Mesothelial cell of epicardium (in vitro differentiated cells): ENCODE data around the gene SLC6A18. TPM values are rescaled to one million over a fixed set of nuclear protein-coding genes. Genes with fewer than 3 reads are reported as not detected.

Source experiments
- DNase-seq, 2 experiments: peaks; one replicate each; pipeline ENCODE4 v3.0.0; 2021; ENCODE audit warnings: low spot score in 2 of 2; ENCODE audit not compliant: unreplicated experiment in 2 of 2
- H3K27ac Mint-ChIP-seq: 2 replicates; pipeline ENCODE4 v1.8.0; 2021; ENCODE audit warnings: mixed read lengths
- H3K27me3 Mint-ChIP-seq: 2 replicates; pipeline ENCODE4 v1.8.0; 2021; ENCODE audit warnings: low read depth, mixed read lengths
- H3K36me3 Mint-ChIP-seq: 2 replicates; pipeline ENCODE4 v1.8.0; 2021; ENCODE audit warnings: mixed read lengths
- H3K4me1 Mint-ChIP-seq: 2 replicates; pipeline ENCODE4 v1.8.0; 2021; ENCODE audit warnings: mixed read lengths
- H3K4me3 Mint-ChIP-seq: 2 replicates; pipeline ENCODE4 v1.8.0; 2021; ENCODE audit warnings: mild to moderate bottlenecking, moderate library complexity, mixed read lengths
- H3K9me3 Mint-ChIP-seq: 2 replicates; pipeline ENCODE4 v1.8.0; 2021; ENCODE audit warnings: mixed read lengths
- total RNA-seq: library from RNA; stranded (reverse); gene quantifications from 3 replicates; pipeline ENCODE4 v1.2.1, GENCODE V29; 2021
- TF ChIP-seq, protein P1 (sequence below): fragments of 200-600 bp; sonication (generic); IDR thresholded peaks from one replicate; pipeline ENCODE4 v1.5.0; 2021; ENCODE audit warnings: antibody characterized with exemption; ENCODE audit not compliant: unreplicated experiment

SLC6A18 gene
- total RNA-seq, 1 donor from 2014 or later: not detected

DNA sequence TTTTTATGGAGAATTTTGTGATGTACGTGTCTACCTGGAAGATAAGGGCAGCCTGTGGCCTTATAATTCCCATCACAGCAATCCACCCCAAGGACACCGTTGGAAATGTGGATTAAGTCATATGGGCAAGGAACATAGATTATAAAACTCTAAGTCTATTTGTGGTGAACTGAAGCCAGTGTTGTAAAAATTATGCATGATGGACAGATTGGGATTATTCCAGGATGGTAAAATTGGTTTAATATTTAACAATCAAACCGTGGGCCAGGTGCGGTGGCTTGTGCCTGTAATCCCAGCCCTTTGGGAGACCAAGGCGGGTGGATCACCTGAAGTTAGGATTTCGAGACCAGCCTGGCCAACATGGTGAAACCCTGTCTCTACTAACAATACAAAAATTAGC lies 36.7 kb upstream of the SLC6A18 start:
- DNase-seq: no peak
- no peaks in the 10 kb centered on the region for H3K36me3 Mint-ChIP-seq
- peaks cover 5% of the 10 kb centered on the region for H3K4me1 Mint-ChIP-seq
- H3K4me3 Mint-ChIP-seq: no peak overlapping the region
- TF ChIP-seq, protein P1, sequence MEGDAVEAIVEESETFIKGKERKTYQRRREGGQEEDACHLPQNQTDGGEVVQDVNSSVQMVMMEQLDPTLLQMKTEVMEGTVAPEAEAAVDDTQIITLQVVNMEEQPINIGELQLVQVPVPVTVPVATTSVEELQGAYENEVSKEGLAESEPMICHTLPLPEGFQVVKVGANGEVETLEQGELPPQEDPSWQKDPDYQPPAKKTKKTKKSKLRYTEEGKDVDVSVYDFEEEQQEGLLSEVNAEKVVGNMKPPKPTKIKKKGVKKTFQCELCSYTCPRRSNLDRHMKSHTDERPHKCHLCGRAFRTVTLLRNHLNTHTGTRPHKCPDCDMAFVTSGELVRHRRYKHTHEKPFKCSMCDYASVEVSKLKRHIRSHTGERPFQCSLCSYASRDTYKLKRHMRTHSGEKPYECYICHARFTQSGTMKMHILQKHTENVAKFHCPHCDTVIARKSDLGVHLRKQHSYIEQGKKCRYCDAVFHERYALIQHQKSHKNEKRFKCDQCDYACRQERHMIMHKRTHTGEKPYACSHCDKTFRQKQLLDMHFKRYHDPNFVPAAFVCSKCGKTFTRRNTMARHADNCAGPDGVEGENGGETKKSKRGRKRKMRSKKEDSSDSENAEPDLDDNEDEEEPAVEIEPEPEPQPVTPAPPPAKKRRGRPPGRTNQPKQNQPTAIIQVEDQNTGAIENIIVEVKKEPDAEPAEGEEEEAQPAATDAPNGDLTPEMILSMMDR: no peak
- no peaks in the 10 kb centered on the region for H3K9me3 Mint-ChIP-seq
- peaks cover 31% of the 10 kb centered on the region for H3K27me3 Mint-ChIP-seq
- H3K27ac Mint-ChIP-seq: no peak overlapping the region

DNA sequence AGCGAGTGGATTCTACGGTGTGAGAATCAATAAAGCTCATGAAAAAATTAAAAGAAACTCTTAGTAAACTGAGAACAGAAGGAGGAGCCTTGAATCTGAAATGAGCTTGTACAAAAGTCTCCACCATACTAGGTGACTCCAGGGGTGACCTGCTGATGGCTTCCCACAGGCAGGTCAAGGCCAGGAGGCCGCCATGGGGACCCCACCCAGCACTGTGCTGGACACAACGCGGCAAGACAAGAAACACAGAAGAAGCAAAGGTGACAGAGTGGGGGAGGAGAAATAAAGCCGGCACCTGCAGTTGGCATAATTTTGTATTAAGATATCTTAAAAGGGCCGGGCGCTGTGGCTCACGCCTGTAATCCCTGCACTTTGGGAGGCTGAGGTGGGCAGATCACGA lies 35.9 kb upstream of the SLC6A18 start:
- DNase-seq: no peak
- Mint-ChIP-seq H3K9me3 (no peaks in the 10 kb centered on the region), H3K27ac (no peak overlapping the region), H3K4me3 (no peak overlapping the region), H3K36me3 (no peaks in the 10 kb centered on the region), H3K4me1 (peaks cover 5% of the 10 kb centered on the region), H3K27me3 (peaks cover 33% of the 10 kb centered on the region)
- TF ChIP-seq, protein P1: no peak

DNA sequence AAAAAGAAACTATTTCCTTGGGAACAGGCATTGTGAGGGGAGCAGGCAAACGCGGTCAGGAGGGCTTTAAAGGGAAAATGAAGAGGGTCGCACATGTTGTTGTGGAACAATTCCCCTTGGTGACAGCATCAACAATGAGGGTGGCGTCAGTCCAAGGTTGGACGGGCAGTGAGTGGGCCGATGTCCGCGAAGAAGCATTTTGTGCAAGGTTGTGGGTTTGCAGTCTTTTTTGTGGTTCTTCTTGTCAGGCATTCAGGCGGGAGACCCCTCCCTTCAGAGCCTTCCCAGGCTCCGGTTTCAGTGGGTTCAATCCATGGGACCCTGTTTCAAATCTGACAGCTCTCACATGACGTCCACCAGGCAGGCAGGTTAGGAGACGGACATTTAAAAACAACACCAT lies 34.9 kb upstream of the SLC6A18 start:
- H3K4me1 Mint-ChIP-seq: peaks cover 5% of the 10 kb centered on the region
- H3K27ac Mint-ChIP-seq: no peak overlapping the region
- no peaks in the 10 kb centered on the region for H3K36me3 Mint-ChIP-seq
- H3K9me3 Mint-ChIP-seq: no peaks in the 10 kb centered on the region
- peaks cover 40% of the 10 kb centered on the region for H3K27me3 Mint-ChIP-seq
- H3K4me3 Mint-ChIP-seq: no peak overlapping the region
- no peak for DNase-seq
- TF ChIP-seq, protein P1: no peak

DNA sequence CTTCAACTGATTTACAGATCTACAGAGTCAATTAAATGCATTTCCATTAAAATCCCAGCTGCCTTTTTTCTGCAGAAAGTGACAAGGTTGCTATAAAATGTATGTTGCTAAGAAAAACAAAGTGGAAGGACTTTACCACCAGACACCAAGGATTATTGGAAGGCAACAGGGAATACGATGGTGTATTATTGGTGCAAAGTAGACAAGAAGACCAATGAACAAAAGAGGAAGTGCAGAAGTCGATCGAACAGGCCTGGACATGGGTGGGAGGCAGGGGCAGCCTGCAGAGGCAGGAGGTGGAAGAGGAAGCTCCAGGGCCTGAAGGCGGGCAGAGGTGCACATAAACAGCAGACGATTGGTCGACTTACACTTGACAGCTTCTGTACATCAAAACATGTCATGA lies 34.3 kb upstream of the SLC6A18 start:
- no peaks in the 10 kb centered on the region for H3K9me3 Mint-ChIP-seq
- DNase-seq: no peak
- peaks cover 45% of the 10 kb centered on the region for H3K27me3 Mint-ChIP-seq
- peaks cover 5% of the 10 kb centered on the region for H3K4me1 Mint-ChIP-seq
- H3K4me3 Mint-ChIP-seq: no peak overlapping the region
- H3K27ac Mint-ChIP-seq: no peak overlapping the region
- TF ChIP-seq, protein P1: no peak
- H3K36me3 Mint-ChIP-seq: no peaks in the 10 kb centered on the region

DNA sequence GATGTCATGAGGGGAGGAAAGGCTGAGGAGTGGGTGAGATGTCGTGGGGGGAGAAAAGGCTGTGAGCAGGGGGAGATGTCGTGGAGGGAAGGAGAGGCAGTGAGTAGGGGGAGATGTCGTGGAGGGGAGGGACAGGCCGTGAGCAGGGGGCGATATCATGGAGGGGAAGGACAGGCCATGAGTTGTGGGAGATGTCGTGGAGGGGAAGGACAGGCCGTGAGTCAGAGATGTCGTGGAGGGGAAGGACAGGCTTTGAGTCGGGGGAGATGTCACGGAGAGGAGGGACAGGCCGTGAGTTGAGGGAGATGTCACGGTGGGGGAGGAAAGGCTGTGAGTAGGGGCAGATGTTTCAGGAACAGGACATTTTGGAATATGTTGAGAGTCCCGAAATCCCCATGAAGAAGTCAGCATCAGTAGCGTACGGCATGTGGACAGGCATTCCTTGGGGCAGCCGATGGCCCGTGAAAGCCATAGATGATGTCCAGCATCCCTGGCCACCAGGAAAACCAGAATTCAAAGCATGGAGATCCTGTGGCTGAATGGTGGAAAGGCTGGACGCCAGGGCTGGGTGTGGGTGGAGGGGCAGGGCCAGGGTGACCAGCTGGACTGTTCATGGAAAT lies 32.1 kb upstream of the SLC6A18 start:
- peaks cover 5% of the 10 kb centered on the region for H3K4me1 Mint-ChIP-seq
- no peaks in the 10 kb centered on the region for H3K36me3 Mint-ChIP-seq
- DNase-seq: no peak
- no peak overlapping the region for H3K27ac Mint-ChIP-seq
- H3K4me3 Mint-ChIP-seq: no peak overlapping the region
- peaks cover 50% of the 10 kb centered on the region for H3K27me3 Mint-ChIP-seq
- no peaks in the 10 kb centered on the region for H3K9me3 Mint-ChIP-seq
- TF ChIP-seq, protein P1: no peak

DNA sequence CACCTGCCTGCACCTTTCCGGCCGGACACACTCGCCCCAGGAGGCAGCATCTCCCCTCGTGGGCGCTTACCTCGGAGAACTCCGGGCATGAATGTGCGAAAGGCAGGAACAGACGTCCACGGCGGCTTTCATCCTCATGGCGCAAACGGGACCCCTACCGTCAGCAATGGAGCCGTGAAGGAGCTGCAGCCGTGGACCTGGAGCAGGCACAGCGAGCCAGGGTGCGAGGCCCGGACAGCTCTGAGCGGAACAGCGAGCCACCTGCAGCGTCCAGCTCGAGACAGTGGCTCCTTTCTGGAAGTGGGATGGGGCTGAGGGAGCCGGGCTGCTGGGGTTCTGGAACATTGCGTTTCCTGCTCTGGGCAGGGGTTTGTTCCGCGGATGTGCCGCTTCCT lies 31.6 kb upstream of the SLC6A18 start:
- no peak for DNase-seq
- no peak overlapping the region for H3K4me3 Mint-ChIP-seq
- peaks cover 5% of the 10 kb centered on the region for H3K4me1 Mint-ChIP-seq
- TF ChIP-seq, protein P1: no peak
- no peak overlapping the region for H3K27ac Mint-ChIP-seq
- H3K9me3 Mint-ChIP-seq: no peaks in the 10 kb centered on the region
- no peaks in the 10 kb centered on the region for H3K36me3 Mint-ChIP-seq
- H3K27me3 Mint-ChIP-seq: peaks cover 47% of the 10 kb centered on the region
